Type B pancreatic cell (in vitro differentiated cells): Measurements from ENCODE around the gene CWC27. TPM values are rescaled to one million over a fixed set of nuclear protein-coding genes. Genes with fewer than 3 reads are reported as not detected.

Experiments used
- DNase-seq: peaks from one replicate; pipeline ENCODE4 v3.0.0; 2021; ENCODE audit warnings: mixed read lengths; ENCODE audit not compliant: unreplicated experiment; ENCODE audit errors: extremely low spot score
- H3K27ac Mint-ChIP-seq: 2 replicates; pipeline ENCODE4 v1.8.0; 2021; ENCODE audit warnings: mild to moderate bottlenecking, mixed read lengths
- H3K27me3 Mint-ChIP-seq: 2 replicates; pipeline ENCODE4 v1.8.0; 2021; ENCODE audit warnings: mixed read lengths
- H3K36me3 Mint-ChIP-seq: 2 replicates; pipeline ENCODE4 v1.8.0; 2021; ENCODE audit warnings: mixed read lengths
- H3K4me1 Mint-ChIP-seq: one replicate; pipeline ENCODE4 v1.8.0; 2021; ENCODE audit warnings: mixed read lengths; ENCODE audit not compliant: unreplicated experiment
- H3K4me3 Mint-ChIP-seq: 2 replicates; pipeline ENCODE4 v1.8.0; 2021; ENCODE audit warnings: mild to moderate bottlenecking, mixed read lengths
- H3K9me3 Mint-ChIP-seq: 2 replicates; pipeline ENCODE4 v1.8.0; 2021; ENCODE audit warnings: mixed read lengths
- CTCF ChIP-seq: fragments of 200-600 bp; sonication (generic); conservative IDR thresholded peaks from 2 replicates; pipeline ENCODE4 v1.5.0; 2021; ENCODE audit warnings: antibody characterized with exemption, mild to moderate bottlenecking
- total RNA-seq: library from RNA; stranded (reverse); gene quantifications from 2 replicates; pipeline ENCODE4 v1.2.1, GENCODE V29; 2021; ENCODE audit warnings: low replicate concordance

The CWC27 gene
- total RNA-seq, 1 donor from 2014 or later, result 32.0 TPM

- Mint-ChIP-seq H3K9me3 (no peaks in the 10 kb centered on the region), H3K27me3 (no peaks in the 10 kb centered on the region), H3K4me1 (peaks cover 12% of the 10 kb centered on the region), H3K27ac (no peak overlapping the region), H3K36me3 (peaks cover 6% of the 10 kb centered on the region), H3K4me3 (no peak overlapping the region)
- no peak for TF ChIP-seq CTCF
- DNase-seq, result no peak
These were observed 8.6 kb upstream of the CWC27 start for GRCh38 chr5:64759960-64760660.

DNA sequence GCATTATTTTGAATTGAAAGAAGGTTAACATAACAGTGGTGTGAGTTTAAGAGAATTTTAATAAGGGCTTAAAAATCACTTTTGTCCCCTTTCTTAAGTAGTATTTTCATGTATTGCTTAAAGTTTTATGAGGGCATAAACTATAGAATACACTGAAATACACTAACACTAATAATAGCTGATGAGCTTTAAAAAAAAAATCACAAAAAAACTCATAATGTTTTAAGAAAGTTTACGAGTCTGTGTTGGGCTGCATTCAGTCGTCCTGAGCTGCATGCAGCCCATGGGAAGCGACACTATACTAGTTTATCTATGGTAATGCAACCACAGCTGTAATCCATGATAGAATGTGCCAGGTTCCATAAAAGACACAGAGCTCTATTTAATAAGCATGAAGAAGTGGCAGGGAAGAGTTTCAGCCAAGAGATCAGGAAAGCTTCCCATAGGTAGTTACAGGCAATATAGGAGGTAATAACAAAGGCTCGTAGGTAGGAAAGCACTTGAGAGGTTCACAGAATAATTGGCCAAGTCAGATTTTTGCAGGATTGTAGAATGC, 4.7 kb upstream of the CWC27 start:
- TF ChIP-seq CTCF, result no peak

GRCh38 chr5:64765804-64766504, 2.8 kb upstream of the CWC27 start:
- DNase-seq, result no peak
- Mint-ChIP-seq H3K27me3 (no peaks in the 10 kb centered on the region), H3K4me3 (peak overlapping the region; percentile 35), H3K9me3 (no peaks in the 10 kb centered on the region), H3K27ac (peak overlapping the region; percentile 62), H3K36me3 (peaks cover 12% of the 10 kb centered on the region), H3K4me1 (peaks cover 29% of the 10 kb centered on the region)
- TF ChIP-seq CTCF, result no peak

More for the DNA sequence above, 4.7 kb upstream of the CWC27 start:
- no peak for DNase-seq
- peaks cover 26% of the 10 kb centered on the region for H3K4me1 Mint-ChIP-seq
- H3K4me3 Mint-ChIP-seq, result peak overlapping the region; percentile 2
- no peaks in the 10 kb centered on the region for H3K9me3 Mint-ChIP-seq
- H3K36me3 Mint-ChIP-seq, result peaks cover 12% of the 10 kb centered on the region
- H3K27ac Mint-ChIP-seq, result no peak overlapping the region
- no peaks in the 10 kb centered on the region for H3K27me3 Mint-ChIP-seq

DNA sequence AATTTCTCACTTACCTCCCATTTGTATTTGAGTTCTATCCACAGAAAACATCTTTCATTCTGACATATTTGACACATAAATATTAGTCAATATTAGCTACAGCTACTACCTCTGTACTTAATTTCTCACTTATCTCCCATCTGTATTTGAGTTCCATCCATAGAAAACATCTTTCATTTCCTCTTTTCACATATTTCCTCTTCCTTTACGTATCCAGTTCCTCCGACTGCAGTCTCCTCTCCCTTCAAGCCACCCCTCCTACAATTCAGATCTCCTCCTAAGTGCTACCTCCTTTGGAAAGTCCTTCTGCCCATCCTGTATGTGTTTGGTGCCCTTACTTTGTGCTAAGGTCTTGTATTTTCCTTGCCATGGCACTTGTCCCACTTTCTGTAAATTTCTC, 1.8 kb upstream of the CWC27 start:
- DNase-seq, result no peak
- H3K27ac Mint-ChIP-seq, result peak overlapping the region; percentile 99
- peaks cover 12% of the 10 kb centered on the region for H3K36me3 Mint-ChIP-seq
- TF ChIP-seq CTCF, result no peak
- peak overlapping the region; percentile 100 for H3K4me3 Mint-ChIP-seq
- H3K4me1 Mint-ChIP-seq, result peaks cover 27% of the 10 kb centered on the region
- H3K9me3 Mint-ChIP-seq, result no peaks in the 10 kb centered on the region
- no peaks in the 10 kb centered on the region for H3K27me3 Mint-ChIP-seq

GRCh38 chr5:64767959-64768357, 772 bp upstream of the CWC27 start:
- Mint-ChIP-seq H3K9me3 (no peaks in the 10 kb centered on the region), H3K36me3 (peaks cover 12% of the 10 kb centered on the region), H3K27ac (peak overlapping the region; percentile 99), H3K4me3 (peak overlapping the region; percentile 100), H3K4me1 (peaks cover 27% of the 10 kb centered on the region), H3K27me3 (no peaks in the 10 kb centered on the region)
- no peak for TF ChIP-seq CTCF
- no peak for DNase-seq
